ENCODE measurements around the gene MED16.

DNA sequence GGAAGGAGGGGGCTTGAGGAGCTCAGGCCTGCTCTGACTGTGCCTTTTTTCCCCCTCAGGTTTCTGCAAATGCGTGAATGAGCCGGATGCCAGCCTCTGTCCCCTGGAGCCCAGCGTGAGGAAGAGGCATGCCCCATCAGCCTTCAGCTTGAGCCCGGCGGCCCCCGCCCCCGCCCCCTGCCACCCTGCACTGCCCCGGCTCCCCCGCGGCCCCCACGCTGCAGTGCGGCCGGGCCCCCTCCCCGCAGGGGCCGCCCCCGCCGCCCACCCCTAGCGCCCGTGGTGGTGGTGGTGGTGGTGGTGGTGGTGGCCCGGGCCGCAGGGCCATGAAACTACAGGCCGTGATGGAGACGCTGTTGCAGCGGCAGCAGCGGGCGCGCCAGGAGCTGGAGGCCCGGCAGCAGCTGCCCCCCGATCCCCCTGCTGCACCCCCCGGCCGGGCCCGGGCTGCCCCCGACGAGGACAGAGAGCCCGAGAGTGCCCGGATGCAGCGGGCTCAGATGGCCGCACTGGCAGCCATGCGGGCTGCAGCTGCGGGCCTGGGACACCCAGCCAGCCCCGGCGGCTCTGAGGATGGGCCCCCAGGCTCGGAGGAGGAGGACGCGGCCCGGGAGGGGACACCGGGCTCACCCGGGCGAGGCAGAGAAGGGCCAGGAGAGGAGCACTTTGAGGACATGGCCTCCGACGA lies 36.4 kb upstream of the MED16 start:
- TF ChIP-seq, protein P1, sequence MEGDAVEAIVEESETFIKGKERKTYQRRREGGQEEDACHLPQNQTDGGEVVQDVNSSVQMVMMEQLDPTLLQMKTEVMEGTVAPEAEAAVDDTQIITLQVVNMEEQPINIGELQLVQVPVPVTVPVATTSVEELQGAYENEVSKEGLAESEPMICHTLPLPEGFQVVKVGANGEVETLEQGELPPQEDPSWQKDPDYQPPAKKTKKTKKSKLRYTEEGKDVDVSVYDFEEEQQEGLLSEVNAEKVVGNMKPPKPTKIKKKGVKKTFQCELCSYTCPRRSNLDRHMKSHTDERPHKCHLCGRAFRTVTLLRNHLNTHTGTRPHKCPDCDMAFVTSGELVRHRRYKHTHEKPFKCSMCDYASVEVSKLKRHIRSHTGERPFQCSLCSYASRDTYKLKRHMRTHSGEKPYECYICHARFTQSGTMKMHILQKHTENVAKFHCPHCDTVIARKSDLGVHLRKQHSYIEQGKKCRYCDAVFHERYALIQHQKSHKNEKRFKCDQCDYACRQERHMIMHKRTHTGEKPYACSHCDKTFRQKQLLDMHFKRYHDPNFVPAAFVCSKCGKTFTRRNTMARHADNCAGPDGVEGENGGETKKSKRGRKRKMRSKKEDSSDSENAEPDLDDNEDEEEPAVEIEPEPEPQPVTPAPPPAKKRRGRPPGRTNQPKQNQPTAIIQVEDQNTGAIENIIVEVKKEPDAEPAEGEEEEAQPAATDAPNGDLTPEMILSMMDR (conservative IDR thresholded peaks at IDR 0.05; ENCODE audit: low read depth, low read length): no peak
- no peak for TF ChIP-seq EZH2 (IDR thresholded peaks at IDR 0.05; ENCODE audit: low read length, unreplicated experiment)
